ENCODE measurements around the gene DLGAP4.

GRCh38 chr20:36576081-36576445 is 269.9 kb downstream of the DLGAP4 start:
- TF ChIP-seq SMC3 (IDR thresholded peaks at IDR 0.05) (no peak), CTCF (IDR thresholded peaks at IDR 0.05) (no peak), MYC (IDR thresholded peaks at IDR 0.05; ENCODE audit: borderline replicate concordance, low read length) (no peak)
